CD8-positive, alpha-beta memory T cell (primary cell): ENCODE measurements around the gene RGL2. TPM values are rescaled to one million over a fixed set of nuclear protein-coding genes. Genes with fewer than 3 reads are reported as not detected.

ENCODE experiments used
- CTCF ChIA-PET: fragments of 350-600 bp; sonication (Branson Sonifier 250); formaldehyde crosslinking; loops from one replicate; lab custom pipeline; 2021; ENCODE audit warnings: antibody characterized with exemption; lab: Charles Lee
- POLR2A ChIA-PET: fragments of 350-600 bp; sonication (Branson Sonifier 250); formaldehyde crosslinking; loops from one replicate; lab custom pipeline; 2021; ENCODE audit warnings: antibody characterized with exemption; lab: Charles Lee
- DNase-seq, 5 donors: peaks; one replicate each; pipeline versions ENCODE4 v3.0.0 to v3.0.0-alpha.2; 2020 to 2022; ENCODE audit warnings: mixed read lengths in 1 of 5
- H3K27ac ChIP-seq: one replicate; pipeline ENCODE4 v1.7.0; 2013; ENCODE audit warnings: low read depth, mild to moderate bottlenecking, low read length, moderate library complexity
- H3K27me3 ChIP-seq: 2 replicates; pipeline ENCODE4 v1.7.0; 2013; ENCODE audit warnings: low read length, mild to moderate bottlenecking; ENCODE audit not compliant: insufficient read depth, poor library complexity, severe bottlenecking
- H3K36me3 ChIP-seq: 2 replicates; pipeline ENCODE4 v1.7.0; 2013; ENCODE audit warnings: mild to moderate bottlenecking, low read length, moderate library complexity; ENCODE audit not compliant: insufficient read depth
- H3K4me1 ChIP-seq: 2 replicates; pipeline ENCODE4 v1.7.0; 2013; ENCODE audit warnings: mild to moderate bottlenecking, low read length, moderate library complexity; ENCODE audit not compliant: insufficient read depth
- H3K4me3 ChIP-seq: 2 replicates; pipeline ENCODE4 v1.7.0; 2013; ENCODE audit warnings: mild to moderate bottlenecking, low read length
- H3K9me3 ChIP-seq: 2 replicates; pipeline ENCODE4 v1.7.0; 2013; ENCODE audit warnings: mild to moderate bottlenecking, low read length
- H3K27ac Mint-ChIP-seq, 8 donors: one replicate each; pipeline ENCODE4 v1.8.0; 2020 to 2021; ENCODE audit warnings: mixed read lengths in 8 of 8, mild to moderate bottlenecking in 6 of 8, inconsistent platforms in 3 of 8, moderate library complexity in 3 of 8
- H3K27me3 Mint-ChIP-seq, 2 donors: one replicate each; pipeline ENCODE4 v1.8.0; 2020 to 2021; ENCODE audit warnings: mixed read lengths in 2 of 2, mild to moderate bottlenecking in 1 of 2, moderate library complexity in 1 of 2
- H3K36me3 Mint-ChIP-seq, 3 donors: one replicate each; pipeline ENCODE4 v1.8.0; 2020 to 2021; ENCODE audit warnings: mixed read lengths in 3 of 3, inconsistent platforms in 1 of 3, mild to moderate bottlenecking in 1 of 3
- H3K4me1 Mint-ChIP-seq, 3 donors: one replicate each; pipeline ENCODE4 v1.8.0; 2020 to 2021; ENCODE audit warnings: mixed read lengths in 3 of 3, inconsistent platforms in 1 of 3, mild to moderate bottlenecking in 1 of 3
- H3K4me3 Mint-ChIP-seq, 7 donors: one replicate each; pipeline ENCODE4 v1.8.0; 2020 to 2021; ENCODE audit warnings: mixed read lengths in 7 of 7, mild to moderate bottlenecking in 6 of 7, moderate library complexity in 4 of 7, inconsistent platforms in 2 of 7
- H3K9me3 Mint-ChIP-seq, 5 donors: one replicate each; pipeline ENCODE4 v1.8.0; 2020 to 2022; ENCODE audit warnings: mixed read lengths in 5 of 5, mild to moderate bottlenecking in 3 of 5, moderate library complexity in 2 of 5, inconsistent platforms in 1 of 5
- polyA plus RNA-seq: library from polyadenylated mRNA; unstranded; fragments of 300-500 nt; fragmentation: Illumina TruSeq; gene quantifications from one replicate; pipeline ENCODE4 v1.2.3, GENCODE V29; 2021
- total RNA-seq, 2 experiments: library from RNA; stranded (reverse); gene quantifications; one replicate each; pipeline ENCODE4 v1.2.3, GENCODE V29; 2021

Gene RGL2
- total and polyA plus RNA-seq, 3 experiments from 2014 or later = 10.4 to 22.9 (median 20.5) TPM

GRCh38 chr6:33306356-33306755, 7.6 kb upstream of the RGL2 start:
- Histone ChIP-seq H3K4me1 (peaks cover 20% of the 10 kb centered on the region), H3K9me3 (no peaks in the 10 kb centered on the region), H3K4me3 (no peak overlapping the region), H3K36me3 (peaks cover 35% of the 10 kb centered on the region), H3K27ac (no peak overlapping the region), H3K27me3 (no peaks in the 10 kb centered on the region)
- ChIA-PET CTCF (no interaction called here), POLR2A (interaction anchor here (0.7 kb wide), 1 partner anchor 103 kb away, joined by 4 read pairs; no protein-coding TSS in a partner anchor)
- H3K4me3 Mint-ChIP-seq = peak overlapping the region in 2 of 7 donors; percentile 38 to 52
- DNase-seq = no peak
- peaks cover 4 to 75% (median 16%) of the 10 kb centered on the region in 3 donors for H3K36me3 Mint-ChIP-seq
- no peaks in the 10 kb centered on the region for H3K9me3 Mint-ChIP-seq
- H3K27ac Mint-ChIP-seq = peak overlapping the region in 7 of 8 donors; percentile 43 to 82 (median 65)
- no peaks in the 10 kb centered on the region for H3K27me3 Mint-ChIP-seq
- peaks cover 34 to 54% (median 41%) of the 10 kb centered on the region in 3 donors for H3K4me1 Mint-ChIP-seq

GRCh38 chr6:33305052-33305451, 6.3 kb upstream of the RGL2 start:
- H3K27me3 ChIP-seq = no peaks in the 10 kb centered on the region
- Mint-ChIP-seq H3K27ac (peak overlapping the region in 7 of 8 donors; percentile 33 to 76 (median 63)), H3K36me3 (peaks cover 4 to 73% (median 15%) of the 10 kb centered on the region in 3 donors), H3K9me3 (no peaks in the 10 kb centered on the region), H3K27me3 (peaks cover 0 to under 1% of the 10 kb centered on the region in 2 donors), H3K4me1 (peaks cover 33 to 53% (median 41%) of the 10 kb centered on the region in 3 donors), H3K4me3 (no peak overlapping the region)
- ChIA-PET POLR2A (no interaction called here), CTCF (no interaction called here)
- peaks cover 35% of the 10 kb centered on the region for H3K36me3 ChIP-seq
- H3K4me3 ChIP-seq = no peak overlapping the region
- DNase-seq = no peak
- H3K27ac ChIP-seq = no peak overlapping the region
- peaks cover 20% of the 10 kb centered on the region for H3K4me1 ChIP-seq
- H3K9me3 ChIP-seq = no peaks in the 10 kb centered on the region

- Histone ChIP-seq H3K4me3 (no peak overlapping the region), H3K27ac (no peak overlapping the region), H3K27me3 (no peaks in the 10 kb centered on the region), H3K36me3 (peaks cover 35% of the 10 kb centered on the region), H3K9me3 (no peaks in the 10 kb centered on the region), H3K4me1 (peaks cover 26% of the 10 kb centered on the region)
- peaks cover 41 to 59% (median 49%) of the 10 kb centered on the region in 3 donors for H3K4me1 Mint-ChIP-seq
- POLR2A ChIA-PET = no interaction called here
- CTCF ChIA-PET = interaction anchor here (1.8 kb wide), 1 partner anchor 14 kb away, joined by 5 read pairs; the partner anchor contains the start of gene ZBTB22
- H3K9me3 Mint-ChIP-seq = no peaks in the 10 kb centered on the region
- DNase-seq = no peak
- peaks cover 0 to 4% of the 10 kb centered on the region in 2 donors for H3K27me3 Mint-ChIP-seq
- peak overlapping the region in 2 of 8 donors; percentile 19 to 50 for H3K27ac Mint-ChIP-seq
- no peak overlapping the region for H3K4me3 Mint-ChIP-seq
- H3K36me3 Mint-ChIP-seq = peaks cover 4 to 76% (median 16%) of the 10 kb centered on the region in 3 donors
Observed at GRCh38 chr6:33304216-33304615, 5.5 kb upstream of the RGL2 start.

- Histone ChIP-seq H3K4me3 (no peak overlapping the region), H3K9me3 (no peaks in the 10 kb centered on the region), H3K36me3 (peaks cover 33% of the 10 kb centered on the region), H3K27ac (no peak overlapping the region), H3K4me1 (peaks cover 31% of the 10 kb centered on the region), H3K27me3 (no peaks in the 10 kb centered on the region)
- Mint-ChIP-seq H3K4me1 (peaks cover 40 to 57% (median 40%) of the 10 kb centered on the region in 3 donors), H3K27ac (peak overlapping the region in 3 of 8 donors; percentile 72 to 96 (median 82)), H3K27me3 (peaks cover 0 to 5% of the 10 kb centered on the region in 2 donors), H3K36me3 (peaks cover 0 to 67% (median 8%) of the 10 kb centered on the region in 3 donors), H3K4me3 (peak overlapping the region in 3 of 7 donors; percentile 14 to 99 (median 70)), H3K9me3 (no peaks in the 10 kb centered on the region)
- ChIA-PET CTCF (interaction anchor here (0.9 to 3.9 kb wide), 4 partner anchors 11 to 43 kb away, joined by 3 to 35 read pairs (median 6); partner anchors contain the start of genes B3GALT4, PFDN6 and WDR46), POLR2A (interaction anchor here (1.3 kb wide), 1 partner anchor 10 kb away, joined by 23 read pairs; no protein-coding TSS in a partner anchor)
- no peak for DNase-seq
Observed at GRCh38 chr6:33301877-33302276, 3.1 kb upstream of the RGL2 start.

- ChIA-PET POLR2A (interaction anchor here (0.5 to 2.7 kb wide), 13 partner anchors 10 to 678 kb away, joined by 3 to 30 read pairs (median 9); partner anchors contain the start of genes B3GALT4, PFDN6, RING1 and RPS18), CTCF (interaction anchor here (0.6 to 4.2 kb wide), 18 partner anchors 9 to 127 kb away, joined by 3 to 35 read pairs (median 4); partner anchors contain the start of genes B3GALT4, PFDN6, RPS18 and VPS52)
- H3K27ac ChIP-seq = peak overlapping the region; percentile 89
- peak overlapping the region; percentile 99 for H3K4me3 ChIP-seq
- peaks cover 0 to 5% of the 10 kb centered on the region in 2 donors for H3K27me3 Mint-ChIP-seq
- no peaks in the 10 kb centered on the region for H3K27me3 ChIP-seq
- DNase-seq = peak; percentile 88 to 95 (median 90)
- peaks cover 34 to 52% (median 36%) of the 10 kb centered on the region in 3 donors for H3K4me1 Mint-ChIP-seq
- H3K4me1 ChIP-seq = peaks cover 11% of the 10 kb centered on the region
- H3K9me3 ChIP-seq = no peaks in the 10 kb centered on the region
- H3K9me3 Mint-ChIP-seq = no peaks in the 10 kb centered on the region
- peak overlapping the region; percentile 98 to 100 (median 99) for H3K4me3 Mint-ChIP-seq
- H3K36me3 ChIP-seq = peaks cover 18% of the 10 kb centered on the region
- H3K27ac Mint-ChIP-seq = peak overlapping the region; percentile 94 to 100 (median 99)
- peaks cover 0 to 68% (median 9%) of the 10 kb centered on the region in 3 donors for H3K36me3 Mint-ChIP-seq
Observed at GRCh38 chr6:33299237-33299944, 649 bp upstream of the RGL2 start.

- ChIA-PET CTCF (interaction anchor here (1.5 to 4.2 kb wide), 4 partner anchors 14 to 49 kb away, joined by 4 to 33 read pairs (median 8); partner anchors contain the start of genes B3GALT4, RPS18 and VPS52), POLR2A (interaction anchor here (0.6 to 2.7 kb wide), 9 partner anchors 8 to 46 kb away, joined by 4 to 24 read pairs (median 17); partner anchors contain the start of genes B3GALT4, PFDN6, RPS18 and TAPBP)
- H3K4me3 Mint-ChIP-seq = peak overlapping the region; percentile 98 to 100 (median 99)
- peak overlapping the region; percentile 99 for H3K4me3 ChIP-seq
- DNase-seq = peak; percentile 27 to 79 (median 62)
- H3K27me3 Mint-ChIP-seq = peaks cover 0 to 5% of the 10 kb centered on the region in 2 donors
- peaks cover 0 to 68% (median 10%) of the 10 kb centered on the region in 3 donors for H3K36me3 Mint-ChIP-seq
- H3K36me3 ChIP-seq = peaks cover 13% of the 10 kb centered on the region
- H3K4me1 Mint-ChIP-seq = peaks cover 31 to 44% (median 31%) of the 10 kb centered on the region in 3 donors
- peak overlapping the region; percentile 94 to 100 (median 98) for H3K27ac Mint-ChIP-seq
- H3K4me1 ChIP-seq = peaks cover 11% of the 10 kb centered on the region
- H3K27ac ChIP-seq = peak overlapping the region; percentile 89
- no peaks in the 10 kb centered on the region for H3K9me3 ChIP-seq
- no peaks in the 10 kb centered on the region for H3K27me3 ChIP-seq
- no peaks in the 10 kb centered on the region for H3K9me3 Mint-ChIP-seq
Observed at GRCh38 chr6:33297956-33298772, 578 bp downstream of the RGL2 start.

- ChIA-PET POLR2A (interaction anchor here (0.8 to 2.7 kb wide), 4 partner anchors 19 to 26 kb away, joined by 3 to 22 read pairs (median 5); partner anchors contain the start of genes B3GALT4, RPS18 and VPS52), CTCF (interaction anchor here (1.6 to 4.2 kb wide), 2 partner anchors 20 to 26 kb away, joined by 4 to 33 read pairs; partner anchors contain the start of genes B3GALT4, RPS18 and VPS52)
- peaks cover 0 to 5% of the 10 kb centered on the region in 2 donors for H3K27me3 Mint-ChIP-seq
- H3K4me1 ChIP-seq = peaks cover 11% of the 10 kb centered on the region
- H3K27ac ChIP-seq = peak overlapping the region; percentile 54
- H3K9me3 Mint-ChIP-seq = no peaks in the 10 kb centered on the region
- no peak for DNase-seq
- peak overlapping the region; percentile 54 to 96 (median 85) for H3K27ac Mint-ChIP-seq
- H3K36me3 ChIP-seq = peaks cover 16% of the 10 kb centered on the region
- peaks cover 31 to 44% (median 31%) of the 10 kb centered on the region in 3 donors for H3K4me1 Mint-ChIP-seq
- peak overlapping the region; percentile 52 to 99 (median 98) for H3K4me3 Mint-ChIP-seq
- H3K27me3 ChIP-seq = no peaks in the 10 kb centered on the region
- H3K9me3 ChIP-seq = no peaks in the 10 kb centered on the region
- H3K4me3 ChIP-seq = no peak overlapping the region
- peaks cover 0 to 73% (median 11%) of the 10 kb centered on the region in 3 donors for H3K36me3 Mint-ChIP-seq
Observed at GRCh38 chr6:33297406-33297955, 1.3 kb downstream of the RGL2 start.
